ENCODE results near the gene IL17RD. TPM values are rescaled to one million over a fixed set of nuclear protein-coding genes. Genes with fewer than 3 reads are reported as not detected.

The IL17RD gene
- total RNA-seq, 2 donors from 2014 or later: 1.3 to 2.3 TPM

DNA sequence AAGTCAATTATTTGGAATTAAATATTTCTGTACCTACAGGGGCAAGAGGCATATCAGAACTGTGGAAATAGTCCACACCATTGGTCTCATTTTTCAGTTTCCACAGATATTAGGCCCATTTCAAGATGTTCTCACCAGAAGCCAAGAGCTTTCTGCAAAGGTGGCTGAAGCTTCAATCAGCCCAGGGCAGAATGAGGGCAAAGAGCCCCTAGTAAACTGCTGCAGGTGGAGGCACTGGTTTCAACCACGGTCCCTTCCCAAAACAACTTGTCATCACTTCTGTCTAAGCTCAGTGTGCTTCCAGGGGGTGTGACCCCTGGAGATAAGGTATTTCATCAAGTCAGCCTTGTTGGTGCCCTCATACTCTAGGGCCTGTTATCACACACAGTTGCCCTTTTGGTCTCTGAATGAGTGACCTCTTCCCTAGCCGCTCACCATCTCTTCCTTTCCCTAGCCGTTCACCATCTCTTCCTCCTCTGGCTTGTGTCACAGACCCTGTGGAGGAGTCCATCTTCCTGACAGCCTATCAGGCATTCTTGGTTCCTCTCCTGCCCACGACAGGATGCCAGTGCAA is 21.2 kb downstream of the IL17RD start:
- H3K27me3 ChIP-seq: no peaks in the 10 kb centered on the region
- no peaks in the 10 kb centered on the region for H3K9me3 ChIP-seq
- DNase-seq (no peak), ATAC-seq (no peak)
- no peak overlapping the region for H3K4me3 ChIP-seq
- intact Hi-C loops (cut with DNase I): no loop called here
- no peak for TF ChIP-seq POLR2A (IDR thresholded peaks at IDR 0.05)
- TF ChIP-seq, protein P1, sequence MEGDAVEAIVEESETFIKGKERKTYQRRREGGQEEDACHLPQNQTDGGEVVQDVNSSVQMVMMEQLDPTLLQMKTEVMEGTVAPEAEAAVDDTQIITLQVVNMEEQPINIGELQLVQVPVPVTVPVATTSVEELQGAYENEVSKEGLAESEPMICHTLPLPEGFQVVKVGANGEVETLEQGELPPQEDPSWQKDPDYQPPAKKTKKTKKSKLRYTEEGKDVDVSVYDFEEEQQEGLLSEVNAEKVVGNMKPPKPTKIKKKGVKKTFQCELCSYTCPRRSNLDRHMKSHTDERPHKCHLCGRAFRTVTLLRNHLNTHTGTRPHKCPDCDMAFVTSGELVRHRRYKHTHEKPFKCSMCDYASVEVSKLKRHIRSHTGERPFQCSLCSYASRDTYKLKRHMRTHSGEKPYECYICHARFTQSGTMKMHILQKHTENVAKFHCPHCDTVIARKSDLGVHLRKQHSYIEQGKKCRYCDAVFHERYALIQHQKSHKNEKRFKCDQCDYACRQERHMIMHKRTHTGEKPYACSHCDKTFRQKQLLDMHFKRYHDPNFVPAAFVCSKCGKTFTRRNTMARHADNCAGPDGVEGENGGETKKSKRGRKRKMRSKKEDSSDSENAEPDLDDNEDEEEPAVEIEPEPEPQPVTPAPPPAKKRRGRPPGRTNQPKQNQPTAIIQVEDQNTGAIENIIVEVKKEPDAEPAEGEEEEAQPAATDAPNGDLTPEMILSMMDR (IDR thresholded peaks at IDR 0.05): no peak
- H3K36me3 ChIP-seq (replicated peaks in 1 of 2; ENCODE audit: insufficient read depth in 1 of 2, low read depth in 2 of 2): no peaks in the 10 kb centered on the region
- WGBS, 2 donors: 76 to 84% methylated on average over 4 of the region's 4 CpGs
- no peak overlapping the region for H3K27ac ChIP-seq
- no peaks in the 10 kb centered on the region for H3K4me1 ChIP-seq

GRCh38 chr3:57142411-57142723 is 22.8 kb downstream of the IL17RD start:
- TF ChIP-seq, protein P1 (IDR thresholded peaks at IDR 0.05): no peak
- no peak for TF ChIP-seq POLR2A (IDR thresholded peaks at IDR 0.05)
- intact Hi-C loops (cut with DNase I): no loop called here
- Histone ChIP-seq H3K36me3 (replicated peaks in 1 of 2; ENCODE audit: insufficient read depth in 1 of 2, low read depth in 2 of 2) (no peaks in the 10 kb centered on the region), H3K9me3 (no peaks in the 10 kb centered on the region), H3K4me3 (no peak overlapping the region), H3K27ac (no peak overlapping the region), H3K4me1 (no peaks in the 10 kb centered on the region), H3K27me3 (no peaks in the 10 kb centered on the region)
- WGBS, 2 donors: 43 to 67% methylated on average over 10 to 11 of the region's 11 CpGs
- ATAC-seq: no peak
- no peak for DNase-seq

- no peaks in the 10 kb centered on the region for H3K36me3 ChIP-seq (replicated peaks in 1 of 2; ENCODE audit: insufficient read depth in 1 of 2, low read depth in 2 of 2)
- H3K9me3 ChIP-seq: no peaks in the 10 kb centered on the region
- ATAC-seq (no peak), DNase-seq (no peak)
- no peak for TF ChIP-seq POLR2A (IDR thresholded peaks at IDR 0.05)
- TF ChIP-seq, protein P1 (IDR thresholded peaks at IDR 0.05): no peak
- H3K27me3 ChIP-seq: no peaks in the 10 kb centered on the region
- WGBS, 2 donors: 34 to 55% methylated on average over 5 of the region's 5 CpGs
- no peaks in the 10 kb centered on the region for H3K4me1 ChIP-seq
- H3K27ac ChIP-seq: no peak overlapping the region
- intact Hi-C loops (cut with DNase I): no loop called here
- H3K4me3 ChIP-seq: no peak overlapping the region
Observed at GRCh38 chr3:57141719-57142410, 23.3 kb downstream of the IL17RD start.

DNA sequence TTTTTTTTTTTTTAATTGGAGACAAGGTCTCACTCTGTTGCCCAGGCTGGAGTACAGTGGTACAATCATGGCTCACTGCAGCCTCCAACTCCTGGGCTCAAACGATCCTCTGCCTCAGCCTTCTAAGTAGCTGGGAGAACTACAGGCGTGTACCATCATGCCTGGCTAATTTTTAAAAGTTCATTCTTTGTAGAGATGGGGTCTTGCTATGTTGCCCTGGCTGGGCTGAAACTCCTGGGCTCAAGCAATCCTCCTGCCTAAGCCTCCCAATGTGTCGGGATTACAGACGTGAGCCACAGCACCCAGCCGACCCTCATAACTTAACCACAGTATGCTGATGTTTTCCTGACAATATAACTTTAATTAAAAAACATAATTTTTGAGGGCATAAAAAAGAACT is 24.3 kb downstream of the IL17RD start:
- intact Hi-C loops (cut with DNase I): no loop called here
- H3K4me1 ChIP-seq: no peaks in the 10 kb centered on the region
- DNase-seq: no peak
- no peak overlapping the region for H3K4me3 ChIP-seq
- H3K9me3 ChIP-seq: no peaks in the 10 kb centered on the region
- no peak overlapping the region for H3K27ac ChIP-seq
- H3K27me3 ChIP-seq: no peaks in the 10 kb centered on the region
- 82 to 88% methylated on average over 5 of the region's 5 CpGs for WGBS, 2 donors
- H3K36me3 ChIP-seq (replicated peaks in 1 of 2; ENCODE audit: insufficient read depth in 1 of 2, low read depth in 2 of 2): no peaks in the 10 kb centered on the region
- ATAC-seq: no peak
- no peak for TF ChIP-seq POLR2A (IDR thresholded peaks at IDR 0.05)
- TF ChIP-seq, protein P1 (IDR thresholded peaks at IDR 0.05): no peak
